ENCODE data around the gene TFDP3.

Gene TFDP3

DNA sequence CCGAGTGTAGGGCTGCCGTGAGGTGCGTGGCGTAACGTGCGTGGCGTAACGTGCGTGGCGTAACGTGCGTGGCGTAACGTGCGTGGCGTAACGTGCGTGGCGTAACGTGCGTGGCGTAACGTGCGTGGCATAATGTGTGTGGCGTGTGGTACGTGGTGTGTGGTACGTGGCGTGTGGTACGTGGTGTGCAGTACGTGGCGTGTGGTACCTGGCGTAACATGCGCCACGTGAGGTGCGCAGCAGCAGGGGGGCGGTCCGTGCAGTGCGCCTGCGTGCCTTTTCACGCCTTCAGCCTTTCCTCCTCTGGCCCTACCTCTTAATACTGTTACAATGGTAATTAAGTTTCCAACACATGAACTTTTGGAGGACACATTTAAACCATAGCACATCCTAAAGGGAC lies at the start of gene TFDP3:
Gene TFDP3 (minus strand): TSS at position 26 of the 400 bp plus-strand sequence. CDS start 95 bp downstream, outside the sequence.
- H2AFZ ChIP-seq (ENCODE audit: low read depth, low read length): no peak within 1 kb of the TSS
- no peaks in the 10 kb centered on the region for H3K4me1 ChIP-seq (ENCODE audit: insufficient read depth, low read length)
- no peaks in the 10 kb centered on the region for H3K9me3 ChIP-seq (ENCODE audit: low read length)
- no peaks in the 10 kb centered on the region for H3K36me3 ChIP-seq (ENCODE audit: insufficient read depth, low read length)
- H3K27me3 ChIP-seq (ENCODE audit: insufficient read depth, low read length): peaks cover 2% of the 10 kb centered on the region
- H3K4me3 ChIP-seq (ENCODE audit: low read length): no peak within 1 kb of the TSS

- no peak overlapping the region for H2AFZ ChIP-seq (ENCODE audit: low read depth, low read length)
Measured at GRCh38 chrX:133267621-133268020, 49.5 kb upstream of the TFDP3 start.

GRCh38 chrX:133265331-133265730 lies 47.2 kb upstream of the TFDP3 start:
- no peaks in the 10 kb centered on the region for H3K36me3 ChIP-seq (ENCODE audit: insufficient read depth, low read length)
- H2AFZ ChIP-seq (ENCODE audit: low read depth, low read length): no peak overlapping the region
- no peaks in the 10 kb centered on the region for H3K27me3 ChIP-seq (ENCODE audit: insufficient read depth, low read length)
- no peak overlapping the region for H3K4me3 ChIP-seq (ENCODE audit: low read length)
- H3K4me1 ChIP-seq (ENCODE audit: insufficient read depth, low read length): peaks cover 38% of the 10 kb centered on the region
- no peaks in the 10 kb centered on the region for H3K9me3 ChIP-seq (ENCODE audit: low read length)

More at GRCh38 chrX:133267621-133268020, 49.5 kb upstream of the TFDP3 start:
- H3K4me3 ChIP-seq (ENCODE audit: low read length): no peak overlapping the region
- no peaks in the 10 kb centered on the region for H3K36me3 ChIP-seq (ENCODE audit: insufficient read depth, low read length)
- H3K4me1 ChIP-seq (ENCODE audit: insufficient read depth, low read length): peaks cover 38% of the 10 kb centered on the region
- no peaks in the 10 kb centered on the region for H3K27me3 ChIP-seq (ENCODE audit: insufficient read depth, low read length)
- H3K9me3 ChIP-seq (ENCODE audit: low read length): no peaks in the 10 kb centered on the region

GRCh38 chrX:133258481-133258880 lies 40.3 kb upstream of the TFDP3 start:
- Histone ChIP-seq H3K9me3 (ENCODE audit: low read length) (no peaks in the 10 kb centered on the region), H2AFZ (ENCODE audit: low read depth, low read length) (no peak overlapping the region), H3K27me3 (ENCODE audit: insufficient read depth, low read length) (no peaks in the 10 kb centered on the region), H3K4me1 (ENCODE audit: insufficient read depth, low read length) (peaks cover 9% of the 10 kb centered on the region), H3K36me3 (ENCODE audit: insufficient read depth, low read length) (no peaks in the 10 kb centered on the region), H3K4me3 (ENCODE audit: low read length) (no peak overlapping the region)

- Histone ChIP-seq H2AFZ (ENCODE audit: low read depth, low read length) (no peak overlapping the region), H3K4me3 (ENCODE audit: low read length) (no peak overlapping the region), H3K4me1 (ENCODE audit: insufficient read depth, low read length) (peaks cover 15% of the 10 kb centered on the region), H3K9me3 (ENCODE audit: low read length) (no peaks in the 10 kb centered on the region), H3K36me3 (ENCODE audit: insufficient read depth, low read length) (no peaks in the 10 kb centered on the region), H3K27me3 (ENCODE audit: insufficient read depth, low read length) (no peaks in the 10 kb centered on the region)
Measured at GRCh38 chrX:133254666-133255065, 36.5 kb upstream of the TFDP3 start.

GRCh38 chrX:133251204-133251603 lies 33.0 kb upstream of the TFDP3 start:
- Histone ChIP-seq H3K9me3 (ENCODE audit: low read length) (peaks cover 4% of the 10 kb centered on the region), H3K4me3 (ENCODE audit: low read length) (no peak overlapping the region), H3K27me3 (ENCODE audit: insufficient read depth, low read length) (no peaks in the 10 kb centered on the region), H3K4me1 (ENCODE audit: insufficient read depth, low read length) (peaks cover 21% of the 10 kb centered on the region), H3K36me3 (ENCODE audit: insufficient read depth, low read length) (no peaks in the 10 kb centered on the region), H2AFZ (ENCODE audit: low read depth, low read length) (no peak overlapping the region)

- Histone ChIP-seq H3K9me3 (ENCODE audit: low read length) (peaks cover 8% of the 10 kb centered on the region), H3K27me3 (ENCODE audit: insufficient read depth, low read length) (no peaks in the 10 kb centered on the region), H3K36me3 (ENCODE audit: insufficient read depth, low read length) (no peaks in the 10 kb centered on the region), H3K4me1 (ENCODE audit: insufficient read depth, low read length) (peaks cover 21% of the 10 kb centered on the region), H2AFZ (ENCODE audit: low read depth, low read length) (no peak overlapping the region), H3K4me3 (ENCODE audit: low read length) (no peak overlapping the region)
Measured at GRCh38 chrX:133250184-133251100, 32.3 kb upstream of the TFDP3 start.

GRCh38 chrX:133249266-133250058 lies 31.3 kb upstream of the TFDP3 start:
- no peak overlapping the region for H3K4me3 ChIP-seq (ENCODE audit: low read length)
- no peaks in the 10 kb centered on the region for H3K27me3 ChIP-seq (ENCODE audit: insufficient read depth, low read length)
- H3K9me3 ChIP-seq (ENCODE audit: low read length): peaks cover 8% of the 10 kb centered on the region
- H3K4me1 ChIP-seq (ENCODE audit: insufficient read depth, low read length): peaks cover 20% of the 10 kb centered on the region
- no peaks in the 10 kb centered on the region for H3K36me3 ChIP-seq (ENCODE audit: insufficient read depth, low read length)
- no peak overlapping the region for H2AFZ ChIP-seq (ENCODE audit: low read depth, low read length)

- Histone ChIP-seq H3K9me3 (ENCODE audit: low read length) (peaks cover 8% of the 10 kb centered on the region), H2AFZ (ENCODE audit: low read depth, low read length) (no peak overlapping the region), H3K4me3 (ENCODE audit: low read length) (no peak overlapping the region), H3K36me3 (ENCODE audit: insufficient read depth, low read length) (no peaks in the 10 kb centered on the region), H3K4me1 (ENCODE audit: insufficient read depth, low read length) (peaks cover 13% of the 10 kb centered on the region), H3K27me3 (ENCODE audit: insufficient read depth, low read length) (no peaks in the 10 kb centered on the region)
Measured at GRCh38 chrX:133248177-133248576, 30.0 kb upstream of the TFDP3 start.

DNA sequence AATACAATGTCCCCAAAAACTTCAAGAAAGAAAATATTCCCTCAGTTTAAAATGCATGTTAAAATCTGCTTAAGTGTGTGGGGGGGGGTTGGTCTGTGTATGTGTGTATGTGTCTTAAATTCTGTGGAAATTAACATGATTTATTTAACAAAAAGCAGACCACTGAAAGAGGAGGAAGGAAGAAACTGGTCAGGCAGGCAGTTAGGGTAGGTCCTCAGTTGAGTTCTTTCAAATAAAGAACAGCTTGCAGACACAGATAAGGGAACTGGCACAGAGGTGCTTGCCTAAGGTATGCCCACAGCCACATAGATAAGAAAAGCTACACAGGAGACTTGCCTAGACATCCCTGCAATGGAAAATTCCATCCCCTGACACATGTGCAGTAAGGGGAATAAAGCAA lies 28.8 kb upstream of the TFDP3 start:
- H3K4me1 ChIP-seq (ENCODE audit: insufficient read depth, low read length): peaks cover 13% of the 10 kb centered on the region
- no peak overlapping the region for H3K4me3 ChIP-seq (ENCODE audit: low read length)
- H3K9me3 ChIP-seq (ENCODE audit: low read length): peaks cover 8% of the 10 kb centered on the region
- H3K27me3 ChIP-seq (ENCODE audit: insufficient read depth, low read length): no peaks in the 10 kb centered on the region
- no peak overlapping the region for H2AFZ ChIP-seq (ENCODE audit: low read depth, low read length)
- H3K36me3 ChIP-seq (ENCODE audit: insufficient read depth, low read length): no peaks in the 10 kb centered on the region

- no peaks in the 10 kb centered on the region for H3K4me1 ChIP-seq (ENCODE audit: insufficient read depth, low read length)
- H3K36me3 ChIP-seq (ENCODE audit: insufficient read depth, low read length): no peaks in the 10 kb centered on the region
- H3K9me3 ChIP-seq (ENCODE audit: low read length): no peaks in the 10 kb centered on the region
- H2AFZ ChIP-seq (ENCODE audit: low read depth, low read length): no peak overlapping the region
- H3K27me3 ChIP-seq (ENCODE audit: insufficient read depth, low read length): peaks cover 8% of the 10 kb centered on the region
- H3K4me3 ChIP-seq (ENCODE audit: low read length): no peak overlapping the region
Measured at GRCh38 chrX:133235830-133236229, 17.7 kb upstream of the TFDP3 start.

DNA sequence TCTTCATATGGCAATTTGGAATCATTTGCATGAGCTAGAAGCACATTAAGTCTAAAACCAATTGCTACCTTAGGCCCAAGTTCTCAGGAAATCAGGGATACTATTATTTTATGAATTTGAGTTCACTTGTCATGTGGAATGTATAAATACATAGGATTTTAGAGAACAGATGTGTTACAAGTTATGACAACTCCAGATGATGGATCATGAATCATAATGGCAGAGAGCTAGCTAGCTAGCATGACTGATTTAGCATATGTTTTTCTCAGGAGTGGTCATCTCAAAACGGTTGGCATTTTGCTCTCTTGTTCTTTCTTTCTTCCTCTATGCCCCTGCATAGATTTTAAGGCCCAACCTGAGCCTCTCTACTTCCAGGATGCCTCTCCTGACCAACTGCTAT lies 14.2 kb upstream of the TFDP3 start:
- Histone ChIP-seq H2AFZ (ENCODE audit: low read depth, low read length) (no peak overlapping the region), H3K4me1 (ENCODE audit: insufficient read depth, low read length) (no peaks in the 10 kb centered on the region), H3K4me3 (ENCODE audit: low read length) (no peak overlapping the region), H3K27me3 (ENCODE audit: insufficient read depth, low read length) (peaks cover 8% of the 10 kb centered on the region), H3K9me3 (ENCODE audit: low read length) (no peaks in the 10 kb centered on the region), H3K36me3 (ENCODE audit: insufficient read depth, low read length) (no peaks in the 10 kb centered on the region)

GRCh38 chrX:133229361-133229760 lies 11.2 kb upstream of the TFDP3 start:
- no peaks in the 10 kb centered on the region for H3K36me3 ChIP-seq (ENCODE audit: insufficient read depth, low read length)
- peaks cover 11% of the 10 kb centered on the region for H3K27me3 ChIP-seq (ENCODE audit: insufficient read depth, low read length)
- no peaks in the 10 kb centered on the region for H3K9me3 ChIP-seq (ENCODE audit: low read length)
- no peak overlapping the region for H3K4me3 ChIP-seq (ENCODE audit: low read length)
- H2AFZ ChIP-seq (ENCODE audit: low read depth, low read length): no peak overlapping the region
- H3K4me1 ChIP-seq (ENCODE audit: insufficient read depth, low read length): no peaks in the 10 kb centered on the region
